ENCODE measurements around the gene IL20RA. TPM values are rescaled to one million over a fixed set of nuclear protein-coding genes. Genes with fewer than 3 reads are reported as not detected.
A peak's percentile ranks its signal among the peaks of the same experiment; 100 is the strongest.

Gene IL20RA
- total and polyA plus RNA-seq, 2 of the 8 experiments (the other 6 are each of a cell fraction or from before 2014, with no cell fraction given): 1.3 to 1.7 TPM

DNA sequence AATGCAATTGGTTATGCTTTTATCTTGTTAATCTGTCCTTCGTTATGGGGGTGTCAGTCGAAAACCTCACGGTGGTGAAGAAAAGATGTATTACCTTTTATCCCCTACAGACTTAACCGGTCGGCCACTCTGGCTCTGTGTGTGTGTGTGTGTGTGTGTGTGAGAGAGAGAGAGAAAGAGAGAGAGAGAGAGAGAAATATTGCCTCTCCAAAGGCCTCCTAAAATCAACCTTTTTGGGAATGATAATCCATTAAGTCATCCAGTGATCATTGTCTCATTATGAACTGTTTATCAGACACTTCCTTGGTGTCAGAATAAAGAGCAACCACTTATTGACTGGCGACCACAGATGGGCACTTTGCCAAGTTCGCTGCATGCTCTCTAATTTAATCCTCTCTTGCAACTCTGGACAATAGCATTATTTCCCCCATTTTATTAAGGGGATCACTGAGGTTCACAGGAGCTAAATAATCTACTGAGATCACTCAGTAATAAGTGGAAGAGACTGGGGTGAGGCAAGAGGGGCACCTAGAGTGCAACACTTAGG lies 92.0 kb downstream of the IL20RA start:
- H3K23me2 ChIP-seq (ENCODE audit: low read depth, low read length): no peaks in the 10 kb centered on the region
- CTCF ChIA-PET (ENCODE audit: partially characterized antibody): no interaction called here
- H3K9me3 ChIP-seq (ENCODE audit: insufficient read depth in 2 of 2, low read depth in 1 of 2, low read length in 1 of 2): 0 out of 4 replicates have a peak, but pooled peaks cover 0 to 2% of the 10 kb centered on the region in 2 experiments
- H3K4ac ChIP-seq (replicated peaks; ENCODE audit: insufficient read length, low read depth, low read length): no peak overlapping the region
- no peak overlapping the region for H2BK120ac ChIP-seq (replicated peaks; ENCODE audit: low read depth, low read length)
- no peak overlapping the region for H3K27ac ChIP-seq (ENCODE audit: low read depth, low read length)
- H2AK5ac ChIP-seq (ENCODE audit: low read depth, low read length): no peak overlapping the region
- no peaks in the 10 kb centered on the region for H3K79me2 ChIP-seq (ENCODE audit: control insufficient read depth in 1 of 2, insufficient read depth in 2 of 2, low read length in 2 of 2)
- H2BK12ac ChIP-seq (ENCODE audit: low read depth, low read length): peak overlapping the region; percentile 70; the same call in 1 of the 2 replicates
- no peak overlapping the region for H4K5ac ChIP-seq (ENCODE audit: insufficient read length, low read depth, low read length)
- no peaks in the 10 kb centered on the region for H3K27me3 ChIP-seq (replicated peaks in 1 of 4; ENCODE audit: control insufficient read depth in 3 of 4, extremely low read depth in 1 of 4, insufficient read depth in 3 of 4, low read length in 3 of 4)
- H3K4me2 ChIP-seq (ENCODE audit: insufficient read depth in 1 of 2, low read depth in 2 of 2, low read length in 2 of 2): no peak overlapping the region
- H2AFZ ChIP-seq (ENCODE audit: low read length): peak overlapping the region; percentile 63
- no peaks in the 10 kb centered on the region for H3K79me1 ChIP-seq (ENCODE audit: low read depth, low read length)
- no peak overlapping the region for H4K8ac ChIP-seq (ENCODE audit: extremely low read depth, insufficient read depth, low read length)
- H3K36me3 ChIP-seq (ENCODE audit: control insufficient read depth in 2 of 4, insufficient read depth in 4 of 4, low read length in 3 of 4): no peaks in the 10 kb centered on the region
- POLR2A ChIA-PET (ENCODE audit: partially characterized antibody): no interaction called here
- no peak for FAIRE-seq
- H2BK20ac ChIP-seq (ENCODE audit: low read length): peak overlapping the region; percentile 73; the same call in 1 of the 2 replicates
- TF ChIP-seq TAF1 (IDR thresholded peaks at IDR 0.05; ENCODE audit: low read depth, low read length) (no peak), CREB1 (IDR thresholded peaks at IDR 0.05) (no peak), JUND (IDR thresholded peaks at IDR 0.05; ENCODE audit: low read length) (no peak), CTBP2 (IDR thresholded peaks at IDR 0.05; ENCODE audit: borderline replicate concordance, insufficient read depth, insufficient read length, low read length) (no peak), FOSL1 (IDR thresholded peaks at IDR 0.05; ENCODE audit: insufficient read depth, low read depth, low read length) (no peak), SP1 (IDR thresholded peaks at IDR 0.05; ENCODE audit: low read depth, low read length) (no peak), SIRT6 (IDR thresholded peaks at IDR 0.05; ENCODE audit: low read length) (no peak), TBP (IDR thresholded peaks at IDR 0.05; ENCODE audit: low read depth, low read length) (no peak), EP300 (IDR thresholded peaks at IDR 0.05; ENCODE audit: borderline replicate concordance in 1 of 2, low read depth in 2 of 2, low read length in 2 of 2) (no peak), JUN (IDR thresholded peaks at IDR 0.05; ENCODE audit: low read depth, low read length) (no peak), SAP30 (IDR thresholded peaks at IDR 0.05; ENCODE audit: insufficient read depth, insufficient replicate concordance, low read length) (no peak), CBX8 (IDR thresholded peaks at IDR 0.05; ENCODE audit: borderline replicate concordance, low read depth, low read length) (no peak)
- 71% methylated on average over 7 of the region's 7 CpGs; no CpG with 5 or more reads in 1 of the 2 experiments for WGBS, 2 experiments (ENCODE audit: extremely low coverage in 1 of 2, insufficient coverage in 1 of 2, insufficient read length in 1 of 2, insufficient replicate concordance in 2 of 2, low coverage in 1 of 2, low lambda C conversion rate in 2 of 2, missing lambda C conversion rate in 1 of 2)
- H3K14ac ChIP-seq (ENCODE audit: insufficient read length): no peak overlapping the region
- no peak overlapping the region for H3K23ac ChIP-seq (ENCODE audit: insufficient read length)
- no peak for DNase-seq (ENCODE audit: low read depth in 1 of 2, low spot score in 2 of 2)
- no peak overlapping the region for H2BK15ac ChIP-seq (ENCODE audit: low read length)
- H4K91ac ChIP-seq (replicated peaks; ENCODE audit: insufficient read length, low read length): no peak overlapping the region
- no peak overlapping the region for H3K9ac ChIP-seq (replicated peaks in 1 of 4; ENCODE audit: extremely low read depth in 1 of 4, low read depth in 3 of 4, low read length in 3 of 4)
- H2BK5ac ChIP-seq (ENCODE audit: low read depth, low read length): no peak overlapping the region
- no peak overlapping the region for H3K18ac ChIP-seq (ENCODE audit: extremely low read depth, low read length)
- peaks cover 0 to 16% (median 5%) of the 10 kb centered on the region in 4 experiments; a peak in 5 of 7 replicates for H3K4me1 ChIP-seq (replicated peaks in 1 of 4; ENCODE audit: control insufficient read depth in 3 of 4, insufficient read depth in 4 of 4, low read length in 3 of 4)
- H4K20me1 ChIP-seq (replicated peaks in 1 of 2; ENCODE audit: control insufficient read depth in 1 of 2, insufficient read depth in 2 of 2, low read length in 2 of 2): no peaks in the 10 kb centered on the region
- no peak overlapping the region for H3K4me3 ChIP-seq (ENCODE audit: extremely low read depth in 1 of 4, insufficient read depth in 2 of 4, low read depth in 3 of 4, low read length in 4 of 4)
- no peak overlapping the region for H3K56ac ChIP-seq (replicated peaks; ENCODE audit: insufficient read length, low read depth, low read length)
